Measurements from ENCODE around the gene SPECC1. TPM values are rescaled to one million over a fixed set of nuclear protein-coding genes. Genes with fewer than 3 reads are reported as not detected.

The SPECC1 gene
- total and polyA plus RNA-seq, 2 donors (not counting 1 experiment from before 2014, with no cell fraction given) = 13.4 to 30.9 TPM

GRCh38 chr17:20205609-20206008 is 196.4 kb downstream of the SPECC1 start:
- Histone ChIP-seq H3K4me2 (ENCODE audit: extremely low read depth, insufficient read depth, low read length) (no peak overlapping the region), H3K4me1 (ENCODE audit: control insufficient read depth, extremely low read depth, insufficient read depth, low read length) (peaks cover 9% of the 10 kb centered on the region), H3K79me2 (ENCODE audit: control insufficient read depth, insufficient read depth, low read length) (no peaks in the 10 kb centered on the region), H3K27ac (ENCODE audit: insufficient read depth, low read length) (no peak overlapping the region), H3K36me3 (ENCODE audit: control insufficient read depth, insufficient read depth, low read length) (no peaks in the 10 kb centered on the region), H3K9me3 (ENCODE audit: control insufficient read depth, insufficient read depth, low read depth, low read length) (no peaks in the 10 kb centered on the region), H3K9ac (ENCODE audit: insufficient read depth, low read length) (no peak overlapping the region), H3K4me3 (replicated peaks in 1 of 4; ENCODE audit: control extremely low read depth in 1 of 4, insufficient read depth in 1 of 4, low read depth in 3 of 4, low read length in 4 of 4) (no peak overlapping the region), H3K27me3 (ENCODE audit: control insufficient read depth, insufficient read depth, low read length) (no peaks in the 10 kb centered on the region), H2AFZ (ENCODE audit: low read length) (no peak overlapping the region), H4K20me1 (ENCODE audit: control insufficient read depth, extremely low read depth, insufficient read depth, low read length) (no peaks in the 10 kb centered on the region)
- no peak for DNase-seq (ENCODE audit: low read depth in 2 of 2)
- no peak for TF ChIP-seq CTCF (conservative IDR thresholded peaks at IDR 0.05 in 1 of 2, IDR thresholded peaks at IDR 0.05 in 1 of 2; ENCODE audit: low read depth in 1 of 2, low read length in 2 of 2)
- no peak for TF ChIP-seq EZH2 (IDR thresholded peaks at IDR 0.05; ENCODE audit: low read length, missing control alignments)

- Histone ChIP-seq H4K20me1 (ENCODE audit: control insufficient read depth, extremely low read depth, insufficient read depth, low read length) (no peaks in the 10 kb centered on the region), H3K4me2 (ENCODE audit: extremely low read depth, insufficient read depth, low read length) (no peak overlapping the region), H3K9ac (ENCODE audit: insufficient read depth, low read length) (no peak overlapping the region), H2AFZ (ENCODE audit: low read length) (no peak overlapping the region), H3K9me3 (ENCODE audit: control insufficient read depth, insufficient read depth, low read depth, low read length) (no peaks in the 10 kb centered on the region), H3K27ac (ENCODE audit: insufficient read depth, low read length) (no peak overlapping the region), H3K36me3 (ENCODE audit: control insufficient read depth, insufficient read depth, low read length) (no peaks in the 10 kb centered on the region), H3K4me3 (replicated peaks in 1 of 4; ENCODE audit: control extremely low read depth in 1 of 4, insufficient read depth in 1 of 4, low read depth in 3 of 4, low read length in 4 of 4) (no peak overlapping the region), H3K4me1 (ENCODE audit: control insufficient read depth, extremely low read depth, insufficient read depth, low read length) (peaks cover 9% of the 10 kb centered on the region), H3K27me3 (ENCODE audit: control insufficient read depth, insufficient read depth, low read length) (no peaks in the 10 kb centered on the region), H3K79me2 (ENCODE audit: control insufficient read depth, insufficient read depth, low read length) (no peaks in the 10 kb centered on the region)
- no peak for TF ChIP-seq EZH2 (IDR thresholded peaks at IDR 0.05; ENCODE audit: low read length, missing control alignments)
- DNase-seq (ENCODE audit: low read depth in 2 of 2) = peak in 1 of 2 donors; percentile 75
These were observed 196.9 kb downstream of the SPECC1 start for GRCh38 chr17:20206068-20206467.

GRCh38 chr17:20206591-20206990 is 197.4 kb downstream of the SPECC1 start:
- Histone ChIP-seq H3K9me3 (ENCODE audit: control insufficient read depth, insufficient read depth, low read depth, low read length) (no peaks in the 10 kb centered on the region), H3K36me3 (ENCODE audit: control insufficient read depth, insufficient read depth, low read length) (no peaks in the 10 kb centered on the region), H3K4me2 (ENCODE audit: extremely low read depth, insufficient read depth, low read length) (peak overlapping the region; percentile 30), H2AFZ (ENCODE audit: low read length) (no peak overlapping the region), H3K4me1 (ENCODE audit: control insufficient read depth, extremely low read depth, insufficient read depth, low read length) (peaks cover 9% of the 10 kb centered on the region), H4K20me1 (ENCODE audit: control insufficient read depth, extremely low read depth, insufficient read depth, low read length) (no peaks in the 10 kb centered on the region), H3K27ac (ENCODE audit: insufficient read depth, low read length) (no peak overlapping the region), H3K9ac (ENCODE audit: insufficient read depth, low read length) (no peak overlapping the region), H3K4me3 (replicated peaks in 1 of 4; ENCODE audit: control extremely low read depth in 1 of 4, insufficient read depth in 1 of 4, low read depth in 3 of 4, low read length in 4 of 4) (no peak overlapping the region), H3K79me2 (ENCODE audit: control insufficient read depth, insufficient read depth, low read length) (no peaks in the 10 kb centered on the region), H3K27me3 (ENCODE audit: control insufficient read depth, insufficient read depth, low read length) (no peaks in the 10 kb centered on the region)
- peak; percentile 85 to 87 for DNase-seq (ENCODE audit: low read depth in 2 of 2)
- TF ChIP-seq EZH2 (IDR thresholded peaks at IDR 0.05; ENCODE audit: low read length, missing control alignments) = no peak
- no peak for TF ChIP-seq CTCF (conservative IDR thresholded peaks at IDR 0.05 in 1 of 2, IDR thresholded peaks at IDR 0.05 in 1 of 2; ENCODE audit: low read depth in 1 of 2, low read length in 2 of 2)

All from fibroblast of lung (primary cell).